ENCODE results near the gene CYP2F1. TPM values are rescaled to one million over a fixed set of nuclear protein-coding genes. Genes with fewer than 3 reads are reported as not detected.
"Not testable (repeated sequence)": the region's sequence is repeated elsewhere in the genome, so short reads cannot be mapped to it uniquely, and the experiment has no call there.

The CYP2F1 gene
- total RNA-seq, 1 donor from 2014 or later = not detected

- H3K4me1 Mint-ChIP-seq (ENCODE audit: low read depth) = peaks cover 6% of the 10 kb centered on the region
- intact Hi-C loops (cut with micrococcal nuclease) = no loop called here
These were observed 19.0 kb downstream of the CYP2F1 start for GRCh38 chr19:41133260-41133659.

DNA sequence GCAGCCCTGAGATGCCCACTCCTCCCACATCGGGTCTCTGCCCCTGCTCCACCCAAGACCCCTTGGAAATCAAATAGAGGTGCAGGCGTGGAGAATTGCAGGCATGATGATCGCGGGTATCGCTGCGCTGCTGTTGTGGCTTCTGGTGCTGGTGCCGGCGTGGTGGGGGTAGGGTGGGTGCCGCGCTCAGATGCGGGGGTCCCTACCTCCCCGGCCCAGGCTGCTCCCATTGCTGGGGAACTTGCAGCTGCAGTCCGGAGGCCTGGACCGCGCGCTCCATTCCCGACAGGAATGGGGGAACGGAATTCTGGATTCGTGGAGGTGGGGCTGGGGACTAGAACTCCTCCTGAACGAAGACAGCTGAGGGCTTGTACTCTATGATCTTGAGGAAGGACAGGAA is 20.4 kb downstream of the CYP2F1 start:
- DNase-seq (ENCODE audit: low spot score) = no peak

More at GRCh38 chr19:41133260-41133659, 19.0 kb downstream of the CYP2F1 start:
- H3K27me3 Mint-ChIP-seq (ENCODE audit: low read depth) = peaks cover 41% of the 10 kb centered on the region
- H3K9me3 Mint-ChIP-seq = no peaks in the 10 kb centered on the region
- no peak overlapping the region for H3K27ac Mint-ChIP-seq
- no peak for DNase-seq (ENCODE audit: low spot score)
- no peak overlapping the region for H3K4me3 Mint-ChIP-seq (ENCODE audit: low read depth)
- H3K36me3 Mint-ChIP-seq (ENCODE audit: low read depth) = no peaks in the 10 kb centered on the region

DNA sequence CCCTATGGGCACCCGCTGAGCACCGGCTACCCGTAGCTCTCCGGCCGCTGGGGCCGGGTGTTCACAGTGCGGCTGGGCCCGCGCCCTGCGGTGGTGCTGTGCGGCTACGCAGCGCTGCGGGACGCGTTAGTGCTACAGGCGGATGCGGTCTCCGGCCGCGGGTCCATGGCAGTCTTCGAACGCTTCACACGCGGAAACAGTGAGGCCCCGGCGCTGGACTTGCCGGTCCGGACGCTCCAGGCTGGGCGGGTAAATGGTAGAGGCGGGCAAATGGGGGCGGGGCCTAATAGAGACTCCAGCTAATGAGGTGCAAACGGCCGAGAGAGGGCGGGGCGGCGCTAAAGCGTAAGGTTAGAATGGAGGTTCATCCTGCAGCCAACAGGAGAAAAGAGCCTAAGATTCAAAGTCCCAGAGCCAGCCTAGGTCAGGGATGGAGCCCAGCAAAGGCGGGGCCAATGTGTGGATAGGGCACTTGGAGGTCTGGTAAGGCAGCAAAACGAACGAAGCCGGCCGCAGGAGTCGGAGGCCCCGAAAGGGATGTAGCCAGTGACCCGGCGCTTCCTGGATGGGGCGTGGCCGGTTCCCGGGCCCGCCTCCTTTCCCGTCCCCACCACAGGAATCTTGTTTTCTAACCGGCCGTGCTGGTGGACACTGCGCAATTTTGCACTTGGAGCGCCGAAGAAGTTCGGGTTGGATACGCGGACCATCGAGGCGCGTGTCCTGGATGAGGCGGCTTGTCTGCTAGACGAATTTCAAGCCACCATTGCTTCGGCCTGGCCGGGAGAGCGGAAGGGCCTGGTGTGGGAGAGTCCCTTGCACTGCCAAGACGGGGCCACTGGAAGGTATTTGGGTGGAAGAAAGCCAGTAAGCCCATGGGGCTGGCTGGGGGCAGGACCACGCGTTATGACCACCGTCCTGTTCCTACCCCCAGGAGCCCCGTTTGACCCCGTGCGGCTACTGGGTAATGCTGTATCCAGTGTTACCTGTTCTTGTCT is 21.5 kb downstream of the CYP2F1 start:
- peak overlapping the region; percentile 81 for H3K4me3 Mint-ChIP-seq (ENCODE audit: low read depth)
- not testable (repeated sequence) for H3K36me3 Mint-ChIP-seq (ENCODE audit: low read depth)
- peaks cover 34% of the 10 kb centered on the region for H3K27me3 Mint-ChIP-seq (ENCODE audit: low read depth)

More for the DNA sequence above, 20.4 kb downstream of the CYP2F1 start:
- Mint-ChIP-seq H3K36me3 (ENCODE audit: low read depth) (no peaks in the 10 kb centered on the region), H3K27ac (no peak overlapping the region), H3K27me3 (ENCODE audit: low read depth) (peaks cover 39% of the 10 kb centered on the region), H3K9me3 (no peaks in the 10 kb centered on the region), H3K4me3 (ENCODE audit: low read depth) (peak overlapping the region; percentile 45), H3K4me1 (ENCODE audit: low read depth) (peaks cover 6% of the 10 kb centered on the region)
- intact Hi-C loops (cut with micrococcal nuclease) = no loop called here

GRCh38 chr19:41136636-41137455 is 22.6 kb downstream of the CYP2F1 start:
- H3K4me1 Mint-ChIP-seq (ENCODE audit: low read depth) = peaks cover 6% of the 10 kb centered on the region
- no peak overlapping the region for H3K27ac Mint-ChIP-seq
- peak overlapping the region; percentile 42 for H3K4me3 Mint-ChIP-seq (ENCODE audit: low read depth)
- no peaks in the 10 kb centered on the region for H3K9me3 Mint-ChIP-seq
- DNase-seq (ENCODE audit: low spot score) = no peak
- no peaks in the 10 kb centered on the region for H3K36me3 Mint-ChIP-seq (ENCODE audit: low read depth)
- peaks cover 27% of the 10 kb centered on the region for H3K27me3 Mint-ChIP-seq (ENCODE audit: low read depth)
- intact Hi-C loops (cut with micrococcal nuclease) = no loop called here

More for the DNA sequence above, 21.5 kb downstream of the CYP2F1 start:
- intact Hi-C loops (cut with micrococcal nuclease); H3K9me3 Mint-ChIP-seq; H3K4me1 Mint-ChIP-seq (ENCODE audit: low read depth): not testable (repeated sequence)
- DNase-seq (ENCODE audit: low spot score) = peak; percentile 20
- H3K27ac Mint-ChIP-seq = peak overlapping the region; percentile 71

GRCh38 chr19:41144403-41144802 is 30.2 kb downstream of the CYP2F1 start:
- H3K27ac Mint-ChIP-seq = no peak overlapping the region
- H3K36me3 Mint-ChIP-seq (ENCODE audit: low read depth) = no peaks in the 10 kb centered on the region
- H3K4me3 Mint-ChIP-seq (ENCODE audit: low read depth) = no peak overlapping the region
- H3K9me3 Mint-ChIP-seq = no peaks in the 10 kb centered on the region
- no peaks in the 10 kb centered on the region for H3K4me1 Mint-ChIP-seq (ENCODE audit: low read depth)
- DNase-seq (ENCODE audit: low spot score) = peak; percentile 75
- peaks cover 9% of the 10 kb centered on the region for H3K27me3 Mint-ChIP-seq (ENCODE audit: low read depth)
- intact Hi-C loops (cut with micrococcal nuclease) = loop anchor here (1.0 to 5.0 kb wide), 4 partner anchors 18 to 482 kb away; no protein-coding TSS in a partner anchor

- H3K4me1 Mint-ChIP-seq (ENCODE audit: low read depth) = no peaks in the 10 kb centered on the region
- peaks cover 5% of the 10 kb centered on the region for H3K27me3 Mint-ChIP-seq (ENCODE audit: low read depth)
- intact Hi-C loops (cut with micrococcal nuclease) = no loop called here
- no peak overlapping the region for H3K27ac Mint-ChIP-seq
- H3K9me3 Mint-ChIP-seq = no peaks in the 10 kb centered on the region
- no peaks in the 10 kb centered on the region for H3K36me3 Mint-ChIP-seq (ENCODE audit: low read depth)
- no peak overlapping the region for H3K4me3 Mint-ChIP-seq (ENCODE audit: low read depth)
- DNase-seq (ENCODE audit: low spot score) = no peak
These were observed 35.6 kb downstream of the CYP2F1 start for GRCh38 chr19:41149831-41150230.

GRCh38 chr19:41150986-41151385 is 36.8 kb downstream of the CYP2F1 start:
- H3K4me1 Mint-ChIP-seq (ENCODE audit: low read depth); H3K27ac Mint-ChIP-seq; H3K36me3 Mint-ChIP-seq (ENCODE audit: low read depth); H3K27me3 Mint-ChIP-seq (ENCODE audit: low read depth); intact Hi-C loops (cut with micrococcal nuclease); DNase-seq (ENCODE audit: low spot score); H3K4me3 Mint-ChIP-seq (ENCODE audit: low read depth); H3K9me3 Mint-ChIP-seq: not testable (repeated sequence)

DNA sequence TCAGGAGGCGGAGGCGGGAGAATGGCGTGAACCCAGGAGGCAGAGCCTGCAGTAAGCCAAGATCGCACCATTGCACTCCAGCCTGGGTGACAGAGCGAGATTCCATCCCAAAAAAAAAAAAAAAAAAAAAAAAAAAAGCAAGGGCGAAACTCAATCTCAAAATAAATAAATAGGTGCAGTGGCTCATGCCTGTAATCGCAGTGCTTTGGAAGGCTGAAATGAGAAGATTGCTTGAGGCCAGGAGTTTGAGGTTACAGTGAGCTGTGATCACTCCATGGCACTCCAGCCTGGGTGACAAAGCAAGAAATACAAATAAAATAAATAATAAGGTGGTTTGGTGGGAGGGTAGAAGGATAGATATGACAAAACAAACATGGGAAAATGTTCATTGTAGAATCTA is 39.8 kb downstream of the CYP2F1 start:
- H3K27me3 Mint-ChIP-seq (ENCODE audit: low read depth) = no peaks in the 10 kb centered on the region
- no peak overlapping the region for H3K27ac Mint-ChIP-seq
- no peaks in the 10 kb centered on the region for H3K9me3 Mint-ChIP-seq
- H3K36me3 Mint-ChIP-seq (ENCODE audit: low read depth) = no peaks in the 10 kb centered on the region
- no peak overlapping the region for H3K4me3 Mint-ChIP-seq (ENCODE audit: low read depth)
- DNase-seq (ENCODE audit: low spot score) = no peak
- no peaks in the 10 kb centered on the region for H3K4me1 Mint-ChIP-seq (ENCODE audit: low read depth)
- intact Hi-C loops (cut with micrococcal nuclease) = no loop called here

- H3K9me3 Mint-ChIP-seq = no peaks in the 10 kb centered on the region
- H3K27me3 Mint-ChIP-seq (ENCODE audit: low read depth) = no peaks in the 10 kb centered on the region
- intact Hi-C loops (cut with micrococcal nuclease) = no loop called here
- H3K4me3 Mint-ChIP-seq (ENCODE audit: low read depth) = no peak overlapping the region
- H3K27ac Mint-ChIP-seq = no peak overlapping the region
- no peak for DNase-seq (ENCODE audit: low spot score)
- no peaks in the 10 kb centered on the region for H3K36me3 Mint-ChIP-seq (ENCODE audit: low read depth)
- H3K4me1 Mint-ChIP-seq (ENCODE audit: low read depth) = no peaks in the 10 kb centered on the region
These were observed 42.0 kb downstream of the CYP2F1 start for GRCh38 chr19:41156207-41156606.

DNA sequence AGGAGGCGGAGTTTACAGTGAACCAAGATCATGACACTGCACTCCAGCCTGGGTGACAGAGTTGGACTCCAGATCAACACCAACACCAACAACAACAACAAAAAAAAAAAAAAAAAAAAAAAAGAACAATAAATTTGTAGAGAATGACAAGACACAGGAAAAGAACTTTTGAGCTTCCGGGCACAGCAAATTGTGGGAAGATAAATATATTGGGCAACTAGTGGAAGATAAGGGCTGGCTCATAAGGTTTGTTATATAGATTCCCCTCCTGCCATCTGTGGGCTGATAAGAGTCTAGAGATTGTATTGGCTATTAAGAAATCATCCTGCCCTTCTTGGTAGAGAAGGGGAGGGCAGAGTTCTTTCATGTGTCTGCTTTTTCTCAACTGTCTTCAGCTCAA is 45.6 kb downstream of the CYP2F1 start:
- H3K36me3 Mint-ChIP-seq (ENCODE audit: low read depth) = no peaks in the 10 kb centered on the region
- no peaks in the 10 kb centered on the region for H3K27me3 Mint-ChIP-seq (ENCODE audit: low read depth)
- H3K4me1 Mint-ChIP-seq (ENCODE audit: low read depth) = no peaks in the 10 kb centered on the region
- no peak overlapping the region for H3K4me3 Mint-ChIP-seq (ENCODE audit: low read depth)
- no peak for DNase-seq (ENCODE audit: low spot score)
- intact Hi-C loops (cut with micrococcal nuclease) = no loop called here
- H3K9me3 Mint-ChIP-seq = no peaks in the 10 kb centered on the region
- H3K27ac Mint-ChIP-seq = no peak overlapping the region

- no peak overlapping the region for H3K4me3 Mint-ChIP-seq (ENCODE audit: low read depth)
- H3K4me1 Mint-ChIP-seq (ENCODE audit: low read depth) = no peaks in the 10 kb centered on the region
- H3K9me3 Mint-ChIP-seq = no peaks in the 10 kb centered on the region
- H3K27ac Mint-ChIP-seq = no peak overlapping the region
- no peaks in the 10 kb centered on the region for H3K27me3 Mint-ChIP-seq (ENCODE audit: low read depth)
- H3K36me3 Mint-ChIP-seq (ENCODE audit: low read depth) = no peaks in the 10 kb centered on the region
- intact Hi-C loops (cut with micrococcal nuclease) = no loop called here
- DNase-seq (ENCODE audit: low spot score) = no peak
These were observed 47.7 kb downstream of the CYP2F1 start for GRCh38 chr19:41161903-41162302.

DNA sequence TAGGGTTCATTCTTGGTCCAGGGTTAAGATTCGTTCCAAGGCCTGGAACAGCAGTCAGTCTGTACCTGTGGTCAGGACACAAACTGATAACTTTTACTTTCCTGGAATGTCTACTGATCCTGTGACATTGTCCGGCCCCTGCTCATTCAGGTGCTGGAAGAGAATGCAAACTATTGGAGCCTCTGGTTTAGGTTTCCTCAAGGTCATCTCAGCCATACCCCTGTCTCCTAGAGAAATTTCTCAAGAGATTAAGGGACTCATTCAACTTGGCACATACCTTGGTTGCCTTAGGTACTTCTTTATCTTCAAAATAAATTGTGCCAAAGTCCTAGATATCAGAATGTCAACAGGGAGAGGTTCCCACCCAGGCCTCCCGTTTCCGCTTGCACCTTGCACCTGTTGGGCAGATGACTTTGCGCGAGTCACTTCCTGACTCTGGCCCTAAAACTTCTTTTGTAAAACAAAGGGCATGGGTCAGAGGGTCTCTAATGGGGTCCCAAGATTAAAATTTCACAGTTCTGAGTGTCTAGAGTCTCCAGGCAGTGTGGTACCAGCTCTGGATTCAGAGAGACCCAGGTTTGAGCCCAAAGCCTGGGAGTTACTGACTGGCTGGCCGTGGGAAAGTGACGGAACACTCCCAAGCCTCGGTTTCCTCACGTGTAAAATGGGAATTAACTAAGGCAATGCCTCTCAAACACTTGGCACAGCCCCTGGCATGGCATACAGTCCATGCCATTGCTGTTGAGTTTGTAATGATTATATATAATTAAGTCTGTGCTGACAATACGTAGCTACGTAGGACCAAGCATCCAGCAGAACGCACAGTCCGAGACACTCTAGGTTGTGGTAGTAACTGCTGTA is 52.9 kb downstream of the CYP2F1 start:
- Mint-ChIP-seq H3K36me3 (ENCODE audit: low read depth) (no peaks in the 10 kb centered on the region), H3K27me3 (ENCODE audit: low read depth) (no peaks in the 10 kb centered on the region), H3K27ac (no peak overlapping the region), H3K9me3 (no peaks in the 10 kb centered on the region), H3K4me1 (ENCODE audit: low read depth) (no peaks in the 10 kb centered on the region), H3K4me3 (ENCODE audit: low read depth) (no peak overlapping the region)
- no peak for DNase-seq (ENCODE audit: low spot score)
- intact Hi-C loops (cut with micrococcal nuclease) = no loop called here

All from activated T-helper 2 cell treated with anti-CD3 and anti-CD28 coated beads, Interferon-gamma antibody, Interleukin-2, Interleukin-4, amounts not matched to agents 10 μg/mL and 5 μg/mL and 100 μg/mL, durations not matched to agents 14 hours and 24 hours and 36 hours (primary cell).